ENCODE measurements around the gene PIEZO1.

The PIEZO1 gene

DNA sequence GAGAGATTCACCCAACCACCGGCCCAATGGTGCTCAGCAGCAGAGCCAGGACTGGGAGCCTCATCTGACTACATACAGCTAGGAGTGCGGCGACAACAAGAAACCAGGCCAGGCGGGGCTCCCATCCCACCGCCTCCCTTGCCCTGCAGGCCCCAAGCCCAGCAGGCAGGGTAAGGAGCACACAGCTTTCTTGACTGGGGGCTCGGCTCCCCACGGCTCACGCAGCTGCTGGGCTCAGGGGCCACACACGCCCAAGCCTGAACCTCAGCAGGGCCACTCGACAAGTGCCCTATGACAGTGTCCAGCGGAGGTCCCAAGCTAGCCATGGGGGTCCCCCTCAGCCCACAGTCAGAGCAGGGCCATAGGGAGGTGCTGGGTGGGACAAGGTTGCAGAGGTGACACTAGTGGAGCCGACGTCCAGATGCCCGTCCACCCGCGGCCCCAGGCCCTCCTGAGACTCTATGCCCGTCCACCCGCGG lies 13.7 kb downstream of the PIEZO1 start:
- in situ Hi-C loops (cut with MboI; ENCODE audit: low sequenced_read_pairs, unreplicated experiment): no loop called here

DNA sequence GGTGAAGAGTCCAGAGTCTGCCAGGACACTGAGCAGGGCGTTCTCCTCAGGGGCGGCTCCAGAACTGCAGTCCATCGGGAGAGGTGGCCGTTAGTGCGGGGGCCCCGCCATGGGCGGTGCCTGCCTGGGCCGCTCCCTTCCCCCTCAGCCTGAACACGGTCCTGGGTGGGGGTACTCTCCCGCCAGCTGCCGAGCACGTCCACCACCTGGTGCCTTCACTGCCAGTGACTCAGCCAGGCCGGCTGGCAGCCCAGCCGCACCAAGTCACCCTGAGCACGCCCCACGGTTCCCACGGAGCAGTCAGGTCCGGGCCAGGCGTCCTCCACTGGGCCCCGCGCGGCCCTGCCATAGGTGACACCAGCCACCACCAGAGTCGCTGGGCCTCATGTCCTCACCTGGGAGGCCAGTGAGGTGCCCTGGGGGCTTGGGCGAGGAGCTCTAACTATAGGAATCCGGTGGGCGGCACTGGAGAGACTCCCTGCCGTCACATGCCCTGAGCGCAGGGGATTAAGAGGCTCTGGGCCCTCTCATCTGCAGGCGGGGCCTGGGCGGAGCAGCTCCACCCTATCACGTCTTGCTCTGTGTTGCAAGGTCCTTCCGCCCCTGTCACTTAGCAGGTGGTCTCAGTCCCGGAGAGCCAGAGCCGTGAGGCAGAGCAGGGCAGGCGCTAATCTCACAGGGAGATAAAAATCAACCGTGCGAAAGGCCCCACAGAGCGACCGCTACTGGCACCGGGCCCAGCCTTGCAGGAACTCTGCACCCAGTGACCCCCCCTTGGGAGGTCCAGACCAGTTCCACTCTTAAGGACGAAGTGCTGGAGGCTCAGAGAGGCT lies 14.3 kb downstream of the PIEZO1 start:
- no peak for DNase-seq (ENCODE audit: low spot score)
- in situ Hi-C loops (cut with MboI; ENCODE audit: low sequenced_read_pairs, unreplicated experiment): no loop called here
- TF ChIP-seq, protein P1, sequence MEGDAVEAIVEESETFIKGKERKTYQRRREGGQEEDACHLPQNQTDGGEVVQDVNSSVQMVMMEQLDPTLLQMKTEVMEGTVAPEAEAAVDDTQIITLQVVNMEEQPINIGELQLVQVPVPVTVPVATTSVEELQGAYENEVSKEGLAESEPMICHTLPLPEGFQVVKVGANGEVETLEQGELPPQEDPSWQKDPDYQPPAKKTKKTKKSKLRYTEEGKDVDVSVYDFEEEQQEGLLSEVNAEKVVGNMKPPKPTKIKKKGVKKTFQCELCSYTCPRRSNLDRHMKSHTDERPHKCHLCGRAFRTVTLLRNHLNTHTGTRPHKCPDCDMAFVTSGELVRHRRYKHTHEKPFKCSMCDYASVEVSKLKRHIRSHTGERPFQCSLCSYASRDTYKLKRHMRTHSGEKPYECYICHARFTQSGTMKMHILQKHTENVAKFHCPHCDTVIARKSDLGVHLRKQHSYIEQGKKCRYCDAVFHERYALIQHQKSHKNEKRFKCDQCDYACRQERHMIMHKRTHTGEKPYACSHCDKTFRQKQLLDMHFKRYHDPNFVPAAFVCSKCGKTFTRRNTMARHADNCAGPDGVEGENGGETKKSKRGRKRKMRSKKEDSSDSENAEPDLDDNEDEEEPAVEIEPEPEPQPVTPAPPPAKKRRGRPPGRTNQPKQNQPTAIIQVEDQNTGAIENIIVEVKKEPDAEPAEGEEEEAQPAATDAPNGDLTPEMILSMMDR (IDR thresholded peaks at IDR 0.05; ENCODE audit: borderline replicate concordance, control extremely low read depth, extremely low read depth, insufficient read depth, missing control alignments): no peak

More for the DNA sequence above, 13.7 kb downstream of the PIEZO1 start:
- DNase-seq (ENCODE audit: low spot score): no peak
- TF ChIP-seq, protein P1 (IDR thresholded peaks at IDR 0.05; ENCODE audit: borderline replicate concordance, control extremely low read depth, extremely low read depth, insufficient read depth, missing control alignments): no peak

DNA sequence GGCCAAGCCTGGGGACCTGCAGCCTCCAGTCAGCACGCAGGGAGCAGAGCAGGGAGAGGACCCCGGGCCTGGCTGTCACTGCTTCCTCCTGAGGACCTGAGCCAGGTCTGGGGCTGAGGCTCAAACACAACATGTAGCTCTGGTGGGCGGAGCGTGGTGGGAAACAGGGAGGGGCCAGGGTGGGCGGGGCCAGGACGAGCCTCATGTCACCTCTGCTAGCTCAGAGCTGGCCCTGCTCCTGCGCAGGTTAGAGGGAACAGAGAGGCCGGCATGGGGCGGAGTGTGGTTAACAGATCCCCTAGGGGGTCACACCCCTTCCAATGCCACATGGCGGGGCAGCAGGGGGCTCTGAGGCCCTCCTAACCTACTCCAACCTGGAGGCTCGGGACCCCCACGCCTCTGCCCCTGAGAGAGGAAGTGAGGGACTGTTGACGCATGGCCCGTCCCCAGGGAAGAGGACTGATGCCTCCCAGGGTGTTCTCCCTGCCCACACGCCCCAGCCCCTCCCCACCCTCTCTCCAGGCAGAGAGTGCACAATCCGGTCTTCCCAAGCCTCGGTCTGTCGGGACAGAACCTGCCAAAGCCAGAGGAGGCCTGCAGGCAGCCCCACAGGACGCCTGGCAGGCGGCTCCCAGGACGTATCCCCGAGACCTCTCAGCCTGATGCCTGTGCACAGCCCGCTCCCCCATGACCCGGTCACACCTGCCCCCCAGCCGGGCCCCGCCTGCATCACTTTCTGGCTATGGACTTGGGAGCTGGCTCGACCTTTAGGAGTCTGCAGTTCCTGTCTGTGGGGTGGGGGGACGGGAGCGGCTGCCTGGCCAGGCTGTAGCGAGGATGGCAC lies 15.2 kb downstream of the PIEZO1 start:
- peak; percentile 90 for DNase-seq (ENCODE audit: low spot score)
- TF ChIP-seq, protein P1 (IDR thresholded peaks at IDR 0.05; ENCODE audit: borderline replicate concordance, control extremely low read depth, extremely low read depth, insufficient read depth, missing control alignments): no peak
- in situ Hi-C loops (cut with MboI; ENCODE audit: low sequenced_read_pairs, unreplicated experiment): no loop called here

DNA sequence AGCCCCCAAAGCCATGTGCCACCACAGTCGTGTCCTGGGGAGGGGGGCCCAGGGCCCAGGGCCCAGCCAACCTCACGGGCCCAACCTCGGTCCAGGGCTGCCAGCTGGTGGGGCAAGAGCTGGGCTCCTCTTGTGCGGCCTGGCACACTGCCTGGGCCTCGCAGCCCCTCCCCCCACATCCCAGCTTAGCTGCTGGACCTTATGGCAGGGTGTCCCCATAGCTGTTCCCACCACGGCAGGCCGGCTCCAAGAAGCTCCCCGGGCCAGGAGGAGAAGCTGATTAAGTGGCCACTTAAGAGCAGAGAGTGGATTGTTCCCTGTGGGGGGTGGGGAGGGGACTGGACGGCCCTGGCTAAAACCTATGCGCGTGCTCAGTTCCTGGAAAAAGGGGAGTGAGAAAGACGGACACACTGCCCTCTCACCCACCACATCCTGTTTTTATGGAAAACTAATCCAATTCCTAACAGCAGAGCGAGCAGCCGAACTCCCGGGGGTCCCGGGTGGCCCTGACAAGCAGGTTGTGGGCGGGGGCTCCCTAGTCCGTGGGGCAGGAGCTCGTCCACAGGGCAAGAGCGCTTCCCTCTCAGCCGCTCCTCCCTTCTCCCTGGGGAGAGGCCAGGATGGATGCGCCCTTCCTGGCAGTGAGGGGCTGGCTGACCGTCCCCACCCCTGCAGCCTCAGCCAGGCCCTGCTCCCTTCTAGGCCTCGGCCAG lies 16.8 kb downstream of the PIEZO1 start:
- DNase-seq (ENCODE audit: low spot score): no peak
- TF ChIP-seq, protein P1 (IDR thresholded peaks at IDR 0.05; ENCODE audit: borderline replicate concordance, control extremely low read depth, extremely low read depth, insufficient read depth, missing control alignments): no peak
- in situ Hi-C loops (cut with MboI; ENCODE audit: low sequenced_read_pairs, unreplicated experiment): no loop called here

DNA sequence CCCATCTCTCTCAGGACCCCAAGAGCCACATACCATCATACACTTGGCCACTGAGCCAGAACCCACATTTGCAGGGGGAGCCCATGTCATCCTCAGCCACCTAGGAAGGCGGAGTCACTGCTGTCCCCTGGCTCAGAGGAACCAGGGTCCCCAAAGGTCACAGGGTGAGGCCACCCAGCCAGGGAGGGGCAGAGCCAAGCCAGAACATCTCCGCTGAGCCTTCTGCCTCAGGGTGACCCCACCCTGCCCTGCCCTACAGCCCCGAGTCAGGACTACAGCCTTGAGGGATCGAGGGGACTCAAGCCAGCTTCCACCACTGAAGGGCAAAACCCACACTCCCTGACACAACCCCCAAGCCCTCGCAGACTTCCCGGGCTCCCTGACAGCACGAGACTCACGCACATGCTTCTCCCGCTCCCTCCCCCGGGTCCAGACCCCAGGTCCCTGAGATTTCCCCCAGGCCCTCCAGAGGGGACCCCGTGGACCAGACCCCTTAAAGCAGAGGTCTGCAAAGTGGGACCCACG lies 17.4 kb downstream of the PIEZO1 start:
- in situ Hi-C loops (cut with MboI; ENCODE audit: low sequenced_read_pairs, unreplicated experiment): no loop called here
- no peak for DNase-seq (ENCODE audit: low spot score)
- TF ChIP-seq, protein P1 (IDR thresholded peaks at IDR 0.05; ENCODE audit: borderline replicate concordance, control extremely low read depth, extremely low read depth, insufficient read depth, missing control alignments): no peak

DNA sequence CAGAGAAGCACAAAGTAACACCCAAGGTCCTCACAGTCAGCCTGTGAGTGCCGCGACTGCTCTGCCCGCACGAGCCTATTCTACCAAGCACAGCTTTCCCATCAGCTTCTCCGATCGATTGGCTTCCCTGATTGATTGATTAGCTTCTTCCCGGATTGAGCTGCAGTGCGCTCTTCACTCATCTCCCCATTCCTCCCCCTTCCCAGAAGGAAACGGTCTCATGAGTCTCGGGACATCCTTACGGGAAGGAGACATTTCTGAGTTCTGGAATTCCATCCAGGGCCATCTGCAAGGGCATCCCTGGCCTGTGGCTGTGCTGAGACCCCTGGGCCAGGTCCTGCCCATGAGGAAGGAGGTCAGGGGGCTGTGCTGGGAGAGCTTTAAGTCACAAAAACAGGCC lies 18.0 kb downstream of the PIEZO1 start:
- TF ChIP-seq, protein P1 (IDR thresholded peaks at IDR 0.05; ENCODE audit: borderline replicate concordance, control extremely low read depth, extremely low read depth, insufficient read depth, missing control alignments): no peak
- in situ Hi-C loops (cut with MboI; ENCODE audit: low sequenced_read_pairs, unreplicated experiment): no loop called here
- no peak for DNase-seq (ENCODE audit: low spot score)

All from GM13976 (cell line).